Measurements from ENCODE around the gene SCN10A.

Gene SCN10A

GRCh38 chr3:38739396-38739689, 76.7 kb downstream of the SCN10A start:
- no peak for DNase-seq (ENCODE audit: extremely low read depth, low read depth)
- TF ChIP-seq CTCF (IDR thresholded peaks at IDR 0.05; ENCODE audit: low read depth, low read length), result no peak

DNA sequence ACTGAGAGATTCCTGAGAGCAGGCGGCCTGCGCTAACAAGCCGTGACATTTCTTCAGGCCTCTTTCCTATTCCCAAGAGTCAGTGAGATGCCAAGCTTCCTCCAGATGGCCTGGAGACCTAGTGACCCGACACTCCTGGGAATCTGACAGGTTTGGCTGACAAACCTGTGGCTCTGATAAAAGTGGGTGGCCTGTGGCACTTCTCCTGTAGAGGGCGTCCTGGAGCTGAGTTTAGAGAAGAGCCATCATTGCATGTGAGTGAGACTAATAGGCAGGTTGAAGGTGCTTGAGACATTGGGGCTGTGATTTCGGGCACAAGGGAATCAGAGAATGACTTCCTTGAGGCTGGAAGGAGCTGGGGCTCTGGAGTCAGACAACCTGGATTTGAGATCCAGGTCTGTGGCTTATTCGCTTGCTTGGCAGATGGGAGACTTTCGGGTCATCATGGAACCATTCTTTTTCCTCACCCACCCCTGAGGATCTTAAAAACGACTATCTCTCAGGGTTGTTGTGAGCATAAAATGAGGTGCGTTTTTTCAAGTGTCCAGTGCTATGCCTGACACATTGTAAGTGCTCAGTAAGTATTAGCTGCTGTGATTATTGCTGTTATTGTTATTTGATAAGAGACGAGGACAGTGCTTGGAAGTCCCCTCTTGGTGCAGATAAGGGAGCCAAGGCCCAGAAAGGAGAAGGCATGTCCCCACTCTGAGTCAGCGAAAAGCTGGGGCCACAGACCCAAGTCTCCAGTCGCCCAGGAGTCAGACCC, 77.2 kb downstream of the SCN10A start:
- no peak for DNase-seq (ENCODE audit: extremely low read depth, low read depth)
- TF ChIP-seq CTCF (IDR thresholded peaks at IDR 0.05; ENCODE audit: low read depth, low read length), result peak; percentile 64

DNA sequence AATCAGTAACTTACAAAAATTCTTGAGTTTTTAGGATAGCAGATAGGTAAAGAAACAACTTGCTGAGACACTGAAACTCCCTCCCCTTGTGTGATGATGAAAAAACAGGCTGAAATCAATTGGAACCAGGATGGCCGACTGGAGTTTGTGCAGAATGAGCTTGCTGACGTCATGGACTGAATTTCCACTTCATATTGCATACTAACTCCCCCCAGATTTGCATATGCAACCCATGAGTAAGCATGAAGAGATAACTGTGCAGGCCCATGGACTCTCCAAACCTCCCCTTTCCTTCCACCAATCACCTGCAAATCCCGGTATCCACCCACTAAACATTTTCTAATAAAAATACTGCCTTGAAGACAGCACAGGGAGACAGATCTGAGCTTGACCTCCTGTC, 84.5 kb downstream of the SCN10A start:
- no peak for DNase-seq (ENCODE audit: extremely low read depth, low read depth)
- no peak for TF ChIP-seq CTCF (IDR thresholded peaks at IDR 0.05; ENCODE audit: low read depth, low read length)

DNA sequence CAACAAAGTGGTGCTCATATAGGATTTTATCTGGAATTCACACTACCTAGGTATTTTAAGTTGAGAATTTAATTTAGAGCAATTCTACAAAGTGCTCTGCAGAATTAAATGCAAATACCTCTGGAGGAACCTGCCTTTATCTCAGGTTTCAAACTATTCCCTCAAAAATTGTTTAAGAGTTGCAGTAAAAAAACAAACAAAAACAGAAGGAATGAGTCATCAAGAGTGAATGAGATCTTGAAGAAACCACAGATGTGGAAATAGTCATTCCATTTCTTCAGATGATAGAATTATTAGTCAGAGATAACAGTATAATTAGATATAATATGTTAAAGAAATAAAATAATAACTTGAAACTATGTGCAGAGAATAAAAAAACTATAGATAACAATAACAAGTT, 85.7 kb downstream of the SCN10A start:
- TF ChIP-seq CTCF (IDR thresholded peaks at IDR 0.05; ENCODE audit: low read depth, low read length), result no peak
- peak; percentile 20 for DNase-seq (ENCODE audit: extremely low read depth, low read depth)

GRCh38 chr3:38728008-38728407, 88.0 kb downstream of the SCN10A start:
- no peak for DNase-seq (ENCODE audit: extremely low read depth, low read depth)
- no peak for TF ChIP-seq CTCF (IDR thresholded peaks at IDR 0.05; ENCODE audit: low read depth, low read length)

- DNase-seq (ENCODE audit: extremely low read depth, low read depth), result no peak
- no peak for TF ChIP-seq CTCF (IDR thresholded peaks at IDR 0.05; ENCODE audit: low read depth, low read length)
Observed at GRCh38 chr3:38726751-38727150, 89.3 kb downstream of the SCN10A start.

DNA sequence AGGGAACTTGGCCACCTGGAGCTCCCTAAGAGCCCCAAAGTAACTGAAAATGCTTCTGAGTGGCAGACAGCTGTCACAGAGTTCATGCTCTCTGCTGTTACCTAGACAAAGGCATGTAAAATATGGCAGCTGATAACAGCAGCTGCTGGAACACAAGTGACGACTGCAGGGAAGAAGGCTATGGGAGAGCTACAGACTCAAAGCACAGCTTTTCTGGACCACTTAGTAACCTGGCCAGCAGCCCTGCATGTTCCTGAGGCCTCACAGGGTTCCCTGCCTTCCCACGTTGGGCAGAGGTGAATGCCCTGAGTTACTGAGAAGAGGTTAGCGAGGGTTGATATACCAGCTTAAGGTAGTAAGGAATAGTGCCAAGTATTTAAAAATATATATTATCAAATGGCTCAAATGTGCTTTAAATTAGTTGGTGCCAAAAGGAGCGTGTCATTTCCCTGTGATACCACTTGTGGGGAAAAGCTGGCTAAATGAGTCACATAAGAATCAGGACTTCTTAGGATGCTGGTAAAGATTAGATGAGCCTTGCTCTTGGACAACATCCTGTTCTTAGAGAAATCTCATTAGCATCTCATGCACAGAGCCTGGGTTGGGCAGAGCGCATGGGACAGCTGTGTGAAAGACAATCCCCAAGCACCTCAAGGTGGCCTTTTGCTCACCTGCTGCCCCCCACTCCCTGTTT, 90.1 kb downstream of the SCN10A start:
- TF ChIP-seq CTCF (IDR thresholded peaks at IDR 0.05; ENCODE audit: low read depth, low read length), result no peak
- peak; percentile 8 for DNase-seq (ENCODE audit: extremely low read depth, low read depth)

Measured in AG09319 (cell line).